Neural progenitor cell (in vitro differentiated cells): ENCODE data around the gene RPGR. TPM values are rescaled to one million over a fixed set of nuclear protein-coding genes. Genes with fewer than 3 reads are reported as not detected.
A peak's percentile ranks its signal among the peaks of the same experiment; 100 is the strongest.

ENCODE experiments used
- DNase-seq: peaks from one replicate; pipeline ENCODE4 v3.0.0-alpha.2; 2016; ENCODE audit warnings: low spot score
- H2AFZ ChIP-seq: fragments of 200-600 bp; sonication (generic); replicated peaks from 2 replicates; pipeline ENCODE4 v1.6.1; 2016; ENCODE audit warnings: antibody characterized with exemption
- H3F3A ChIP-seq: fragments of 200-600 bp; sonication (generic); 2 replicates; pipeline ENCODE4 v1.6.1; 2016; ENCODE audit warnings: antibody characterized with exemption, low read depth
- H3K27ac ChIP-seq: fragments of 200-600 bp; sonication (generic); 2 replicates; pipeline ENCODE4 v1.5.1; 2016; ENCODE audit warnings: mild to moderate bottlenecking
- H3K27me3 ChIP-seq: fragments of 200-600 bp; sonication (generic); 2 replicates; pipeline ENCODE4 v1.6.1; 2016; ENCODE audit warnings: mild to moderate bottlenecking, moderate library complexity
- H3K36me3 ChIP-seq: fragments of 200-600 bp; sonication (generic); 2 replicates; pipeline ENCODE4 v1.5.1; 2016
- H3K4me1 ChIP-seq: fragments of 200-600 bp; sonication (generic); 2 replicates; pipeline ENCODE4 v1.6.1; 2016; ENCODE audit warnings: mixed run types
- H3K4me2 ChIP-seq: fragments of 200-600 bp; sonication (generic); 2 replicates; pipeline ENCODE4 v1.6.1; 2016
- H3K4me3 ChIP-seq: fragments of 200-600 bp; sonication (generic); 2 replicates; pipeline ENCODE4 v1.5.1; 2016
- H3K79me2 ChIP-seq: fragments of 200-600 bp; sonication (generic); 2 replicates; pipeline ENCODE4 v1.6.1; 2016; ENCODE audit warnings: low read depth
- H3K9ac ChIP-seq: fragments of 200-600 bp; sonication (generic); 2 replicates; pipeline ENCODE4 v1.6.1; 2016
- H3K9me3 ChIP-seq: fragments of 200-600 bp; sonication (generic); 2 replicates; pipeline ENCODE4 v1.5.1; 2016; ENCODE audit warnings: low read depth
- H4K20me1 ChIP-seq: fragments of 200-600 bp; sonication (generic); 2 replicates; pipeline ENCODE4 v1.6.1; 2016; ENCODE audit warnings: low read depth
- H3K27ac Mint-ChIP-seq: 3 replicates; pipeline ENCODE4 v1.8.0; 2021; ENCODE audit warnings: mixed read lengths
- H3K27me3 Mint-ChIP-seq: 2 replicates; pipeline ENCODE4 v1.8.0; 2022; ENCODE audit warnings: low read depth, mild to moderate bottlenecking, inconsistent platforms, moderate library complexity, mixed read lengths; ENCODE audit not compliant: insufficient read depth
- H3K36me3 Mint-ChIP-seq: 3 replicates; pipeline ENCODE4 v1.8.0; 2021; ENCODE audit warnings: mixed read lengths
- H3K4me1 Mint-ChIP-seq: 3 replicates; pipeline ENCODE4 v1.8.0; 2021; ENCODE audit warnings: mixed read lengths
- H3K4me3 Mint-ChIP-seq: 3 replicates; pipeline ENCODE4 v1.8.0; 2021; ENCODE audit warnings: mild to moderate bottlenecking, moderate library complexity, mixed read lengths
- H3K9me3 Mint-ChIP-seq: 3 replicates; pipeline ENCODE4 v1.8.0; 2020; ENCODE audit warnings: mixed read lengths
- CTCF ChIP-seq: fragments of 200-600 bp; sonication (generic); IDR thresholded peaks from 2 replicates; pipeline ENCODE4 v1.5.1; 2017; ENCODE audit warnings: antibody characterized with exemption, mild to moderate bottlenecking
- EZH2 ChIP-seq: fragments of 200-600 bp; sonication (generic); IDR thresholded peaks from 2 replicates; pipeline ENCODE4 v1.6.1; 2017; ENCODE audit warnings: antibody characterized with exemption, mild to moderate bottlenecking, moderate library complexity
- EZH2phosphoT487 ChIP-seq: fragments of 200-600 bp; sonication (generic); IDR thresholded peaks from 2 replicates; pipeline ENCODE4 v1.6.1; 2017; ENCODE audit warnings: antibody characterized with exemption
- total RNA-seq: library from RNA; depleted of rRNA; stranded (reverse); fragments of >200 nt; gene quantifications from 2 replicates; pipeline ENCODE4 v1.2.3, GENCODE V29; 2015; ENCODE audit warnings: low replicate concordance

RPGR gene
- 16.9 and 17.4 TPM in 2 replicates for total RNA-seq

- H3K4me3 ChIP-seq: peak within 1 kb of the TSS; percentile 72
- peak within 1 kb of the TSS; percentile 90 for H3K27ac Mint-ChIP-seq
- peak within 1 kb of the TSS; percentile 56 for H3K4me2 ChIP-seq
- no peaks in the 10 kb centered on the region for H3K4me1 ChIP-seq
- H3K36me3 ChIP-seq: no peaks in the 10 kb centered on the region
- H3K9me3 ChIP-seq: no peaks in the 10 kb centered on the region
- H3F3A ChIP-seq: no peaks in the 10 kb centered on the region
- no peaks in the 10 kb centered on the region for H3K79me2 ChIP-seq
- peaks cover 4% of the 10 kb centered on the region for H3K9me3 Mint-ChIP-seq
- H3K27ac ChIP-seq: no peak within 1 kb of the TSS
- H2AFZ ChIP-seq: peak within 1 kb of the TSS; percentile 83
- H3K9ac ChIP-seq: no peak within 1 kb of the TSS
- peak; percentile 93 for DNase-seq
- peaks cover 6% of the 10 kb centered on the region for H3K4me1 Mint-ChIP-seq
- no peaks in the 10 kb centered on the region for H3K36me3 Mint-ChIP-seq
- no peaks in the 10 kb centered on the region for H3K27me3 Mint-ChIP-seq
- H4K20me1 ChIP-seq: no peaks in the 10 kb centered on the region
- peak; percentile 63 for TF ChIP-seq CTCF
- TF ChIP-seq EZH2: no peak
- TF ChIP-seq EZH2phosphoT487: no peak
- peak within 1 kb of the TSS; percentile 88 for H3K4me3 Mint-ChIP-seq
- no peaks in the 10 kb centered on the region for H3K27me3 ChIP-seq
These were observed at the start of gene RPGR for GRCh38 chrX:38327007-38327774. RPGR (minus strand) TSS chrX:38327509; CDS start chrX:38327367, 142 bp downstream.

- no peak overlapping the region for H3K27ac Mint-ChIP-seq
- Histone ChIP-seq H3K79me2 (no peaks in the 10 kb centered on the region), H3K27ac (no peak overlapping the region), H3K4me2 (no peak overlapping the region), H3K27me3 (no peaks in the 10 kb centered on the region), H3K36me3 (no peaks in the 10 kb centered on the region), H2AFZ (no peak overlapping the region), H4K20me1 (no peaks in the 10 kb centered on the region), H3F3A (no peaks in the 10 kb centered on the region), H3K9ac (no peak overlapping the region), H3K4me3 (no peak overlapping the region), H3K9me3 (no peaks in the 10 kb centered on the region), H3K4me1 (no peaks in the 10 kb centered on the region)
- no peaks in the 10 kb centered on the region for H3K36me3 Mint-ChIP-seq
- no peak for DNase-seq
- no peaks in the 10 kb centered on the region for H3K27me3 Mint-ChIP-seq
- H3K9me3 Mint-ChIP-seq: no peaks in the 10 kb centered on the region
- TF ChIP-seq EZH2: no peak
- no peak for TF ChIP-seq CTCF
- no peak for TF ChIP-seq EZH2phosphoT487
- no peaks in the 10 kb centered on the region for H3K4me1 Mint-ChIP-seq
- no peak overlapping the region for H3K4me3 Mint-ChIP-seq
These were observed 49.4 kb upstream of the RPGR start for GRCh38 chrX:38376747-38377146.

- DNase-seq: peak; percentile 7
- H3K27me3 Mint-ChIP-seq: no peaks in the 10 kb centered on the region
- no peak overlapping the region for H3K27ac Mint-ChIP-seq
- no peaks in the 10 kb centered on the region for H3K79me2 ChIP-seq
- no peak overlapping the region for H3K27ac ChIP-seq
- no peak overlapping the region for H3K4me3 Mint-ChIP-seq
- TF ChIP-seq CTCF: peak; percentile 50
- TF ChIP-seq EZH2: no peak
- no peak for TF ChIP-seq EZH2phosphoT487
- no peaks in the 10 kb centered on the region for H3K9me3 ChIP-seq
- no peak overlapping the region for H3K4me3 ChIP-seq
- H3K9ac ChIP-seq: no peak overlapping the region
- no peaks in the 10 kb centered on the region for H4K20me1 ChIP-seq
- no peaks in the 10 kb centered on the region for H3K9me3 Mint-ChIP-seq
- no peaks in the 10 kb centered on the region for H3F3A ChIP-seq
- H3K4me1 Mint-ChIP-seq: no peaks in the 10 kb centered on the region
- no peak overlapping the region for H2AFZ ChIP-seq
- no peak overlapping the region for H3K4me2 ChIP-seq
- H3K36me3 Mint-ChIP-seq: no peaks in the 10 kb centered on the region
- no peaks in the 10 kb centered on the region for H3K27me3 ChIP-seq
- H3K4me1 ChIP-seq: no peaks in the 10 kb centered on the region
- no peaks in the 10 kb centered on the region for H3K36me3 ChIP-seq
These were observed 48.6 kb upstream of the RPGR start for GRCh38 chrX:38375891-38376290.
